ENCODE results near the gene TMSB4X. TPM values are rescaled to one million over a fixed set of nuclear protein-coding genes. Genes with fewer than 3 reads are reported as not detected.
"Not testable (repeated sequence)": the region's sequence is repeated elsewhere in the genome, so short reads cannot be mapped to it uniquely, and the experiment has no call there.

Gene TMSB4X
- total RNA-seq, 4 donors from 2014 or later = 435 to 1,751 (median 1,260) TPM

DNA sequence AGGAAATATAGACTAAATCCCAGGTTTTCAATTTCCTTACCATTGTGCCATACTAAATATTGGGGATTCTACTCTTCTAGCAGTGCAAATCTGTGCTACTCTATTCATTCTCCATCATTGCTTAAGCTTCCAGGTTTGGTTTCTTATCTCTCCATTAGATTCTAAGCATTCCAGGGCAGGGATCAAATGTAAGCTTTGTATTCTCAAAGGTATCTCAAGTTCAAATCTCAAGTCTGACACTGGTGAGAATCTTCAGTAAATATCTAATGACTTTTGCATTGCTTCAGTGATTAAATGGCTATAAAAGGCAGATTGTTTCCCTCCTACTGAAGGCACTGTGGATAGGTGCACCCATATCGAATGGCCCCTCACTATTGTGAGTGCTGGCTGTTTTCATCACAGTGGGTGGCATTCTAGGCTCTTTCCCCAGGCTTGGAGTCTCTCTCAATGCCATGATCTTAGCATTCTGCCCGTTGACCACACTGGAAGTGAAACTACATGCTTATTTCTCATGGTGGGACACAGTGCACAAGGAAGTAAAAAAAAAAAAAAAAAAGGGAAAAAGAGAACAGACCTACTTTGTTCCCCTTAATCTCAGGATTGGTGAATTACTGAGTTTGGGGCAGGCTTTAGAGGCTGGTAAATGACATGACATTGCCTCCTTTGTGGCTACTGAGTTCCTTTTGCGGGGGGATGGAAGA is 40.8 kb downstream of the TMSB4X start:
- no peak for TF ChIP-seq POLR2A (IDR thresholded peaks at IDR 0.05)
- TF ChIP-seq, protein P1, sequence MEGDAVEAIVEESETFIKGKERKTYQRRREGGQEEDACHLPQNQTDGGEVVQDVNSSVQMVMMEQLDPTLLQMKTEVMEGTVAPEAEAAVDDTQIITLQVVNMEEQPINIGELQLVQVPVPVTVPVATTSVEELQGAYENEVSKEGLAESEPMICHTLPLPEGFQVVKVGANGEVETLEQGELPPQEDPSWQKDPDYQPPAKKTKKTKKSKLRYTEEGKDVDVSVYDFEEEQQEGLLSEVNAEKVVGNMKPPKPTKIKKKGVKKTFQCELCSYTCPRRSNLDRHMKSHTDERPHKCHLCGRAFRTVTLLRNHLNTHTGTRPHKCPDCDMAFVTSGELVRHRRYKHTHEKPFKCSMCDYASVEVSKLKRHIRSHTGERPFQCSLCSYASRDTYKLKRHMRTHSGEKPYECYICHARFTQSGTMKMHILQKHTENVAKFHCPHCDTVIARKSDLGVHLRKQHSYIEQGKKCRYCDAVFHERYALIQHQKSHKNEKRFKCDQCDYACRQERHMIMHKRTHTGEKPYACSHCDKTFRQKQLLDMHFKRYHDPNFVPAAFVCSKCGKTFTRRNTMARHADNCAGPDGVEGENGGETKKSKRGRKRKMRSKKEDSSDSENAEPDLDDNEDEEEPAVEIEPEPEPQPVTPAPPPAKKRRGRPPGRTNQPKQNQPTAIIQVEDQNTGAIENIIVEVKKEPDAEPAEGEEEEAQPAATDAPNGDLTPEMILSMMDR (IDR thresholded peaks at IDR 0.05) = no peak
- Histone ChIP-seq H3K27me3 (no peaks in the 10 kb centered on the region), H3K36me3 (no peaks in the 10 kb centered on the region), H3K4me1 (peaks cover 0 to 16% (median 0%) of the 10 kb centered on the region in 3 donors), H3K9me3 (no peaks in the 10 kb centered on the region), H3K27ac (no peak overlapping the region), H3K4me3 (no peak overlapping the region)
- intact Hi-C loops (cut with DNase I) = no loop called here
- WGBS, 2 donors = 61 to 71% methylated on average over 3 of the region's 3 CpGs
- no peak for DNase-seq

DNA sequence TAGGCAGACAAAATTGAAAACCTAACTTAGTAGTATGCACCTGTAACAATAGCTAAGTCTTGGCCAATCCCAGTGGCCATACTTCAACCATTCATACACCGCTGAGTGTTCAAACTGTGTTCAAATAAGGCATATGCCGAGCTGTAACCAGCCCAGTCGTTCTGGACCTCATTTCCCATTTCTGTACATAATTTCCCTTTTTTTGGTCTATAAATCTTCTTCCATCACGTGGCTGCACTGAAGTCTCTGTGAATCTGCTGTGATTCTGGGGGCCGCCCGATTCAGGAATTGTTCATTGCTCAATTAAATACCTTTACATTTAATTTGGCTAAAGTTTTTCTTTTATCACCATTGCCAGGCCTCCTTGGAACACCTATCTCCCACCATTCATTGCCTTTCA is 41.8 kb downstream of the TMSB4X start:
- 63 to 93% methylated on average over 6 of the region's 6 CpGs for WGBS, 2 donors
- H3K9me3 ChIP-seq; H3K27me3 ChIP-seq; H3K36me3 ChIP-seq; DNase-seq; H3K4me3 ChIP-seq; H3K27ac ChIP-seq; intact Hi-C loops (cut with DNase I): not testable (repeated sequence)
- H3K4me1 ChIP-seq = peaks cover 0 to 16% (median 0%) of the 10 kb centered on the region in 3 donors

DNA sequence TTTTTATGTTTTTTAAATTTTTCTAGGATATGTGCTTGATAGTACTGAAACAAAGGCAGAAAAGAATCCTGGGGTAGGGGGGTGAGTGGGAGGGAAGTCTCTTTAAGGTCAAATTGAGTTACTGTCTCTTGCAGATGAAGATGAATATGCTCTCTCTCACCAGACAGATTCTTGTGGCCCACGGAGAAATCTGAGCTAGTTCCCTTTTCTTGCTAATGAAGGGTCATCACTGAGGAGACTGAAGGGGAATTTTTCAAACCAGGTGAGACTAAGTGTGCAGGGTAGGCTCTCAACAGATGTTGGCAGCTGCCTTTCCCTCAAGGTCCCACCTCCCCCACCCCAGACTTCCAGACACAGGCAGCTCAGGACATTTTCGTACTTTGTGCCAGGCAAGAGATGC is 48.0 kb downstream of the TMSB4X start:
- Histone ChIP-seq H3K9me3 (no peaks in the 10 kb centered on the region), H3K4me1 (no peaks in the 10 kb centered on the region), H3K36me3 (no peaks in the 10 kb centered on the region), H3K27ac (no peak overlapping the region), H3K27me3 (no peaks in the 10 kb centered on the region), H3K4me3 (no peak overlapping the region)
- no peak for TF ChIP-seq POLR2A (IDR thresholded peaks at IDR 0.05)
- TF ChIP-seq, protein P1 (IDR thresholded peaks at IDR 0.05) = no peak
- intact Hi-C loops (cut with DNase I) = no loop called here
- WGBS, 2 donors = 41 to 78% methylated on average over 2 of the region's 2 CpGs
- DNase-seq = no peak

DNA sequence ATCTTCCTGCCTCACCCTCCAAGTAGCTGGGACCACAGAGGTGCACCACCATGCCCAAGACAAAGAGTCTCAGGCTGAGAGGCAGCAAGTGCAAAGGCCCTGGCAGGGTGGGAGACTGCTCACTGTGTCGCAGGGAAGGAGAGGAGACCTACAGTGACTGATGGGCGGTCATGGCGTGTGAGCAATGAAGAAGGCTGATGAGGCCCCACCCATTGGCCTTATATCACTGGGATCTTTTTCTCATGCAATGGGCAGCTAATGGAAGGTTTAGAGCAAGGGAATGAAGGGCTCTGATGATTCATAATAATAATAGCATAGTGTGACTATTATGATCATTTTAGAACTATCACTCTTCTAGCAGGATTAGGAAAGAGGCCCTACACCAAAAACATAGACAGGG is 48.7 kb downstream of the TMSB4X start:
- Histone ChIP-seq H3K4me1 (peaks cover 0 to 3% (median 0%) of the 10 kb centered on the region in 3 donors), H3K27me3 (no peaks in the 10 kb centered on the region), H3K4me3 (no peak overlapping the region), H3K9me3 (no peaks in the 10 kb centered on the region), H3K27ac (no peak overlapping the region), H3K36me3 (no peaks in the 10 kb centered on the region)
- 89% methylated on average over 3 of the region's 3 CpGs; no CpG with 5 or more reads in 1 of the 2 donors for WGBS, 2 donors
- intact Hi-C loops (cut with DNase I) = no loop called here
- TF ChIP-seq, protein P1 (IDR thresholded peaks at IDR 0.05) = no peak
- TF ChIP-seq POLR2A (IDR thresholded peaks at IDR 0.05) = no peak
- DNase-seq = no peak

DNA sequence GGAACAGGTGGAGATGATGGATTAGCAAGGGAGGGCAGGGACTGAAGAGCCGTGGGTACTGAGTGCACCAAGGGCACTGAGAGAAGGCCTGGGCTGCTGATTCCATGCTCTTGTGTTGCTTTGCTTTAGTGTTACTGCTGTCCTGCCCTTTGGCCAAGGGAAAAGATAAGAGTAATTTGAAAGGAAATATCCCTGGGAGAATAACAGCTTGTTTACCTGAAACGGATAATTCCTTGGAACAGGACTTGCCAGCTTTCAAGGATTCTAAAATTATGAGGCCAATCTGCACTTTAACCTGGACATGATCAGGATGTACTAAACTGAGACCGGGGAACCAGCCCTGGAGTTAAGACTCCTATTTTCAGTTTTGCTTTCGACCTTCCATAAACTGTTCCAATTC is 49.1 kb downstream of the TMSB4X start:
- Histone ChIP-seq H3K9me3 (no peaks in the 10 kb centered on the region), H3K27me3 (no peaks in the 10 kb centered on the region), H3K4me3 (no peak overlapping the region), H3K36me3 (no peaks in the 10 kb centered on the region), H3K4me1 (peaks cover 0 to 7% (median 0%) of the 10 kb centered on the region in 3 donors), H3K27ac (no peak overlapping the region)
- DNase-seq = no peak
- intact Hi-C loops (cut with DNase I) = no loop called here
- TF ChIP-seq, protein P1 (IDR thresholded peaks at IDR 0.05) = no peak
- TF ChIP-seq POLR2A (IDR thresholded peaks at IDR 0.05) = no peak
- WGBS, 2 donors = 56 to 83% methylated on average over 4 of the region's 4 CpGs

Measured in esophagus squamous epithelium (tissue), 5 donors.